Urinary bladder (tissue), 4 donors: ENCODE data around the gene OSTN. TPM values are rescaled to one million over a fixed set of nuclear protein-coding genes. Genes with fewer than 3 reads are reported as not detected.

Experiments
- DNase-seq: peaks from one replicate; pipeline ENCODE4 v3.0.0-alpha.2; 2015; ENCODE audit errors: extremely low spot score
- H3K27ac ChIP-seq: one replicate; pipeline ENCODE4 v1.5.1; 2013; ENCODE audit warnings: low read depth, mild to moderate bottlenecking, moderate library complexity
- H3K36me3 ChIP-seq: one replicate; pipeline ENCODE4 v1.6.1; 2013; ENCODE audit warnings: mild to moderate bottlenecking, moderate library complexity; ENCODE audit not compliant: insufficient read depth
- H3K4me1 ChIP-seq: one replicate; pipeline ENCODE4 v1.6.1; 2013; ENCODE audit warnings: mild to moderate bottlenecking, moderate library complexity; ENCODE audit not compliant: insufficient read depth
- H3K4me3 ChIP-seq: one replicate; pipeline ENCODE4 v1.5.1; 2013; ENCODE audit warnings: low read depth, low read length
- WGBS: extraction: QIAGEN DNeasy Blood & Tissue Kit; methylation state at CpG from one replicate; pipeline ENCODE4 v1.1.7; 2013; 5-methylcytosine and 5-hydroxymethylcytosine counted together
- polyA plus RNA-seq: library from polyadenylated mRNA; stranded (reverse); fragments of 200-250 nt; gene quantifications from one replicate; pipeline ENCODE4 v1.2.3, GENCODE V29; 2013
- total RNA-seq: library from RNA; depleted of rRNA; stranded (reverse); fragments of >200 nt; gene quantifications from one replicate; pipeline ENCODE4 v1.2.3, GENCODE V29; 2014
- donor health status: healthy with polysubstance abuse.
- donor health status: healthy.

Gene OSTN
- total and polyA plus RNA-seq, 2 donors = 0.06 to 13.9 TPM

DNA sequence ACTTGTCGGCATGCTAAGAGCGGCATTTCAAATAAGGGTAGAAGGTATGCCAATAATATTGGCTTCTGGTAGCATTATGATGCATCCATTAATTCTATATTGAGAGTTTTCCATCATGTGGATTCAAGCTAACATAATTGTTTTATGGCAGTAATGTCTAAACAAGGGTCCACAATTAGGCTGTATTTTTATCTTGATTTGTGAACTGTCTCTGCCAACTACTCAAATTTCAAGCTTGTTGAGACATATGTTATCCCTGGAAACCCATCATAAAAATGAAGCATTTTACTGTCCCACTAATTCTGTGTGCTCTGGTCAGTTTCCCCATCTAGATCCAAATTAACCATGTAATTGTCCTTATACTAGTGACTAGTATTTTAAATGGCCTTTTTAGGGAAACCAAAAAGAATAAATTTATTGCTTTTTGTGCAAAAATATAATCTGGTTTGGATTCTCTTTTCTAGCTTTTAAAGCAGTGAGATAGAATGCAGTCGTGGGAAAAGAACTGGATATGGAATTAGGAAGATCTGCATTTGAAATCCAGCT is 1.2 kb upstream of the OSTN start:
- Histone ChIP-seq H3K27ac (no peak overlapping the region), H3K4me1 (no peaks in the 10 kb centered on the region), H3K4me3 (no peak overlapping the region), H3K36me3 (no peaks in the 10 kb centered on the region)
- DNase-seq = no peak
- 33% methylated on average over 3 of the region's 3 CpGs for WGBS

GRCh38 chr3:191198480-191198879 is 561 bp upstream of the OSTN start:
- no peaks in the 10 kb centered on the region for H3K4me1 ChIP-seq
- 48% methylated on average over 5 of the region's 5 CpGs for WGBS
- no peak overlapping the region for H3K4me3 ChIP-seq
- no peak overlapping the region for H3K27ac ChIP-seq
- DNase-seq = no peak
- no peaks in the 10 kb centered on the region for H3K36me3 ChIP-seq

DNA sequence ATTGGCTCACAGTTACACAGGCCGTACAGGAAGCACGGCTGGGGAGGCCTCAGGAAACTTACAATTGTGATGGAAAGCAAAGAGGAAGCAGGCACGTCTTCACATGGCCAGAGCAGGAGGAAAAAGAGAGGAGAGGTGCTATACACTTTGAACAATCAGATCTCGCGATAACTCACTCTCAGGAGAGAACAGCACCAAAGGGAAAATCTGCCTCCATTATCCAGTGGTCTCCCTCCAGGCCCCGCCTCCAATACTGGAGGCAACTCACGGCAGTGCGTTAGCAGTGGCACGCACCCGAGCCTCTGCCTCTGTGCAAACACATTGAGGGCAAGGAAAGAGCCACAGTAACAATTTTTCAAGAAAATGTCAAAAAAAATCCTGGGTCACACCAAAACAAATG is 11.0 kb downstream of the OSTN start:
- H3K27ac ChIP-seq = no peak overlapping the region
- H3K4me1 ChIP-seq = no peaks in the 10 kb centered on the region
- H3K36me3 ChIP-seq = no peaks in the 10 kb centered on the region
- no peak overlapping the region for H3K4me3 ChIP-seq
- WGBS = 90% methylated on average over 10 of the region's 10 CpGs
- DNase-seq = no peak

DNA sequence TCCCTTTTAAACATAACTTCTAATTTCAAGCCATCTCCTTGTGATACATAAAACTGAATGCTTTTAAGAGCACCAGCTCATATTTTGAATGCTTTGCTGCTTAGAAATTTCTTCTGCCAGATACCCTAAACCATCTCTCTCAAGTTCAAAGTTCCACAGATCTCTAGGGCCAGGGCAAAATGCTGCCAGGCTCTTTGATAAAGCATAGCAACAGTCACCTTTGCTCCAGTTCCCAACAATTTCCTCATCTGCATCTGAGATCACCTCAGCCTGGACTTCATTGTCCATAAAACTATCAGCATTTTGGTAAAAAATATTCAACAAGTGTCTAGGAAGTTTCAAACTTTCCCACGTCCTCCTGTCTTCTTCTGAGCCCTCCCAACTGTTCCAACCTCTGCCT is 17.5 kb downstream of the OSTN start:
- no peak for DNase-seq
- H3K36me3 ChIP-seq = no peaks in the 10 kb centered on the region
- no peak overlapping the region for H3K27ac ChIP-seq
- 60% methylated on average over 1 of the region's 1 CpG for WGBS
- H3K4me3 ChIP-seq = no peak overlapping the region
- H3K4me1 ChIP-seq = no peaks in the 10 kb centered on the region

- H3K4me1 ChIP-seq = no peaks in the 10 kb centered on the region
- no peaks in the 10 kb centered on the region for H3K36me3 ChIP-seq
- H3K27ac ChIP-seq = no peak overlapping the region
- H3K4me3 ChIP-seq = no peak overlapping the region
- WGBS = 71% methylated on average over 1 of the region's 1 CpG
- no peak for DNase-seq
These were observed 18.3 kb downstream of the OSTN start for GRCh38 chr3:191217301-191217700.

GRCh38 chr3:191220908-191221307 is 21.9 kb downstream of the OSTN start:
- Histone ChIP-seq H3K4me1 (no peaks in the 10 kb centered on the region), H3K27ac (no peak overlapping the region), H3K36me3 (no peaks in the 10 kb centered on the region), H3K4me3 (no peak overlapping the region)
- 85% methylated on average over 5 of the region's 5 CpGs for WGBS
- DNase-seq = no peak

GRCh38 chr3:191221638-191222037 is 22.6 kb downstream of the OSTN start:
- no peaks in the 10 kb centered on the region for H3K36me3 ChIP-seq
- H3K4me1 ChIP-seq = no peaks in the 10 kb centered on the region
- H3K4me3 ChIP-seq = no peak overlapping the region
- no peak for DNase-seq
- WGBS = 98% methylated on average over 1 of the region's 1 CpG
- no peak overlapping the region for H3K27ac ChIP-seq

- Histone ChIP-seq H3K36me3 (no peaks in the 10 kb centered on the region), H3K4me3 (no peak overlapping the region), H3K27ac (no peak overlapping the region), H3K4me1 (no peaks in the 10 kb centered on the region)
- no peak for DNase-seq
- 55% methylated on average over 5 of the region's 5 CpGs for WGBS
These were observed 28.5 kb downstream of the OSTN start for GRCh38 chr3:191227541-191227940.

DNA sequence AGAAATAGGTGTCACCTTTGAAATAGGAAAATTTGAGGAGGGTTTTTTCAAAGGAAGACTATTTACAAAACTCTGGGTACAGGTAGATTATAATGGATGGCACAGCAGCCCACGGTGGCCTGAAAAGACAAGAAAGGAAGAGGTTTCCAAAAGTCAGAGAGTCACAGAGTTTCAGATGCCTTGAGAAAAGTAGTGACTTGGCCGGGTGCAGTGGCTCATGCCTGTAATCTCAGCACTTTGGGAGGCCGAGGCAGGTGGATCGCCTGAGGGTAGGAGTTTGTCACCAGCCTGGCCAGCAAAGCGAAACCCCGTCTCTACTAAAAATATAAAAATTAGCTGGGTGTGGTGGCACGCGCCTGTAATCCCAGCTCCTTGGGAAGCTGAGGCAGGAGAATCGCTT is 35.2 kb downstream of the OSTN start:
- no peaks in the 10 kb centered on the region for H3K36me3 ChIP-seq
- no peak for DNase-seq
- H3K27ac ChIP-seq = no peak overlapping the region
- H3K4me1 ChIP-seq = no peaks in the 10 kb centered on the region
- no peak overlapping the region for H3K4me3 ChIP-seq
- 97% methylated on average over 9 of the region's 9 CpGs for WGBS

- 68% methylated on average over 4 of the region's 4 CpGs for WGBS
- Histone ChIP-seq H3K27ac (no peak overlapping the region), H3K4me3 (no peak overlapping the region), H3K36me3 (no peaks in the 10 kb centered on the region), H3K4me1 (no peaks in the 10 kb centered on the region)
- DNase-seq = no peak
These were observed 36.6 kb downstream of the OSTN start for GRCh38 chr3:191235331-191236314.

DNA sequence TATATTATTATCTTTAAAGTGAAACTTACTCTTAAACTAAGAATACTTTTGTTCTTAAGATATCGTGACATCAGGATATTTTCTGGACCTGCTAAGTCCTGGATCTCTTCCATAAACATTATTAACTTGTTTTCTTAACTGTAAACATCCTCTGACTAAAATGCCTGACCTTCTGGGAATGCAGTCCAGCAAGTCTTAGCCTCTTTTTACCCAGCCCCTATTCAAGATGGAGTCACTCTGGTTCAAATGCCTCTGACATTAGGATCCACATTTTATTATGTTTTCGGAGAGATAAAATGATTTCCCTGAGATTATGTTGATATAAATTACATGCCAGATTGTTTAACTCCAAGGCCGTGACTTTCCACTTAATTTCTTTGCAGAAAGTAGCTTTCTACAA is 37.6 kb downstream of the OSTN start:
- Histone ChIP-seq H3K4me1 (no peaks in the 10 kb centered on the region), H3K36me3 (no peaks in the 10 kb centered on the region), H3K4me3 (no peak overlapping the region), H3K27ac (no peak overlapping the region)
- no peak for DNase-seq
- WGBS = 37% methylated on average over 3 of the region's 3 CpGs

- Histone ChIP-seq H3K27ac (no peak overlapping the region), H3K36me3 (no peaks in the 10 kb centered on the region), H3K4me1 (no peaks in the 10 kb centered on the region), H3K4me3 (no peak overlapping the region)
- WGBS = 83% methylated on average over 5 of the region's 5 CpGs
- DNase-seq = no peak
These were observed 38.2 kb downstream of the OSTN start for GRCh38 chr3:191237047-191237882.

DNA sequence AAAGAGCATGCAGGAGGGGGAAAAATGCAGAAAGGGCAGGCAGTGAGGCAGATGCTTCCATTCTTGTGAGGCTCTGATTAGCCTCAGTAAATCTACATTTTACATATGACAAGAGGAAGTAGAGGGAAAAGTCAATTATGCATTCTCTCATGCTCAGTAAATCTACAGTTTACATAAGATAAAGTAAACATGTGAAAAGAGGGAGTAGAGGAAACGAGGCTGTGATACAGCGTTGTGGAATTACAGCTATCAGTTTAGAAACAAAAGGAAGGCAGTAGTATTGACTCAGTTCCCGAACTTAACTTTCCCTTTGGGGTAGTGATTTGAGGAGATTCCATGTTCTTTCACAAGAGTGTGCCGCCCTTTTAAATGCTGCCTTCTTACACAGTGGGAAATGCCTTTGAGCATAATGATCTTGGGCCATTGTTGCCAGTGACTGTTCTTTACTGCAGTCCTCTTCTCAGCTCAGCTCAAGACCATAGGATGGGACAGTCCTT is 39.3 kb downstream of the OSTN start:
- WGBS = 53% methylated on average over 4 of the region's 4 CpGs

More for the DNA sequence above, 39.3 kb downstream of the OSTN start:
- Histone ChIP-seq H3K4me3 (no peak overlapping the region), H3K36me3 (no peaks in the 10 kb centered on the region), H3K27ac (no peak overlapping the region), H3K4me1 (no peaks in the 10 kb centered on the region)
- no peak for DNase-seq
